Activated CD4-positive, alpha-beta memory T cell treated with anti-CD3 and anti-CD28 coated beads, Interleukin-2, amount 10 ng/mL, durations not matched to agents 7 days and 5 days (primary cell): ENCODE data around the gene OVAAL. TPM values are rescaled to one million over a fixed set of nuclear protein-coding genes. Genes with fewer than 3 reads are reported as not detected.
"Not testable (repeated sequence)": the region's sequence is repeated elsewhere in the genome, so short reads cannot be mapped to it uniquely, and the experiment has no call there.

ENCODE experiments used
- CTCF ChIA-PET: fragments of 350-600 bp; sonication (Branson Sonifier 250); formaldehyde crosslinking; loops from one replicate; lab custom pipeline; 2021; ENCODE audit warnings: antibody characterized with exemption, inconsistent platforms; lab: Charles Lee
- POLR2A ChIA-PET: fragments of 350-600 bp; sonication (Branson Sonifier 250); formaldehyde crosslinking; loops from one replicate; lab custom pipeline; 2021; ENCODE audit warnings: antibody characterized with exemption; lab: Charles Lee
- DNase-seq: peaks from one replicate; pipeline ENCODE4 v3.0.0-alpha.2; 2020
- H3K27ac Mint-ChIP-seq: one replicate; pipeline ENCODE4 v1.8.0; 2021; ENCODE audit warnings: mild to moderate bottlenecking, mixed read lengths
- H3K27me3 Mint-ChIP-seq: one replicate; pipeline ENCODE4 v1.8.0; 2021; ENCODE audit warnings: mixed read lengths
- H3K36me3 Mint-ChIP-seq: one replicate; pipeline ENCODE4 v1.8.0; 2021; ENCODE audit warnings: low read depth, mixed read lengths
- H3K4me1 Mint-ChIP-seq: one replicate; pipeline ENCODE4 v1.8.0; 2021; ENCODE audit warnings: mixed read lengths
- H3K4me3 Mint-ChIP-seq: one replicate; pipeline ENCODE4 v1.8.0; 2021; ENCODE audit warnings: mild to moderate bottlenecking, mixed read lengths
- H3K9me3 Mint-ChIP-seq: one replicate; pipeline ENCODE4 v1.8.0; 2021; ENCODE audit warnings: mixed read lengths
- total RNA-seq, 2 experiments: library from RNA; stranded (reverse); gene quantifications; one replicate each; pipeline ENCODE4 v1.2.3, GENCODE V29; 2021

Gene OVAAL
- total RNA-seq, 2 experiments from 2014 or later = not detected

GRCh38 chr1:180544050-180544449 lies 14.7 kb upstream of the OVAAL start:
- DNase-seq = no peak
- Mint-ChIP-seq H3K9me3 (no peaks in the 10 kb centered on the region), H3K27me3 (no peaks in the 10 kb centered on the region), H3K4me1 (no peaks in the 10 kb centered on the region), H3K27ac (no peak overlapping the region), H3K36me3 (no peaks in the 10 kb centered on the region), H3K4me3 (no peak overlapping the region)
- CTCF ChIA-PET = interaction anchor here (1.3 kb wide), 1 partner anchor 318 kb away, joined by 4 read pairs; no protein-coding TSS in a partner anchor
- POLR2A ChIA-PET = no interaction called here

- Mint-ChIP-seq H3K9me3 (no peaks in the 10 kb centered on the region), H3K27me3 (no peaks in the 10 kb centered on the region), H3K4me1 (no peaks in the 10 kb centered on the region), H3K36me3 (no peaks in the 10 kb centered on the region), H3K27ac (no peak overlapping the region), H3K4me3 (no peak overlapping the region)
- no peak for DNase-seq
- ChIA-PET POLR2A (no interaction called here), CTCF (interaction anchor here (1.4 kb wide), 1 partner anchor 316 kb away, joined by 3 read pairs; no protein-coding TSS in a partner anchor)
Observed at GRCh38 chr1:180545991-180546390, 12.8 kb upstream of the OVAAL start.

- no peaks in the 10 kb centered on the region for H3K4me1 Mint-ChIP-seq
- no peak for DNase-seq
- no peak overlapping the region for H3K4me3 Mint-ChIP-seq
- H3K36me3 Mint-ChIP-seq = no peaks in the 10 kb centered on the region
- H3K27me3 Mint-ChIP-seq = no peaks in the 10 kb centered on the region
- H3K9me3 Mint-ChIP-seq = no peaks in the 10 kb centered on the region
- POLR2A ChIA-PET = no interaction called here
- CTCF ChIA-PET = interaction anchor here (1.1 kb wide), 1 partner anchor 316 kb away, joined by 3 read pairs; no protein-coding TSS in a partner anchor
- no peak overlapping the region for H3K27ac Mint-ChIP-seq
Observed at GRCh38 chr1:180548686-180549317, 10.0 kb upstream of the OVAAL start.

- POLR2A ChIA-PET = not testable (repeated sequence)
- CTCF ChIA-PET = interaction anchor here (1.1 kb wide), 1 partner anchor 315 kb away, joined by 3 read pairs; no protein-coding TSS in a partner anchor
Observed at GRCh38 chr1:180549770-180550169, 9.0 kb upstream of the OVAAL start.

GRCh38 chr1:180550241-180550640 lies 8.5 kb upstream of the OVAAL start:
- Mint-ChIP-seq H3K4me3 (no peak overlapping the region), H3K9me3 (no peaks in the 10 kb centered on the region), H3K36me3 (no peaks in the 10 kb centered on the region), H3K27ac (no peak overlapping the region), H3K4me1 (no peaks in the 10 kb centered on the region), H3K27me3 (no peaks in the 10 kb centered on the region)
- ChIA-PET POLR2A (no interaction called here), CTCF (interaction anchor here (0.7 kb wide), 1 partner anchor 862 kb away, joined by 3 read pairs; no protein-coding TSS in a partner anchor)
- no peak for DNase-seq

More at GRCh38 chr1:180549770-180550169, 9.0 kb upstream of the OVAAL start:
- H3K4me1 Mint-ChIP-seq, H3K4me3 Mint-ChIP-seq, H3K27me3 Mint-ChIP-seq, H3K27ac Mint-ChIP-seq, DNase-seq, H3K9me3 Mint-ChIP-seq, H3K36me3 Mint-ChIP-seq: not testable (repeated sequence)

- H3K4me1 Mint-ChIP-seq = no peaks in the 10 kb centered on the region
- H3K27ac Mint-ChIP-seq = no peak overlapping the region
- POLR2A ChIA-PET = no interaction called here
- CTCF ChIA-PET = interaction anchor here (0.6 kb wide), 1 partner anchor 10 kb away, joined by 4 read pairs; no protein-coding TSS in a partner anchor
- no peaks in the 10 kb centered on the region for H3K9me3 Mint-ChIP-seq
- DNase-seq = no peak
- no peaks in the 10 kb centered on the region for H3K36me3 Mint-ChIP-seq
- H3K4me3 Mint-ChIP-seq = no peak overlapping the region
- H3K27me3 Mint-ChIP-seq = peaks cover 3% of the 10 kb centered on the region
Observed at GRCh38 chr1:180551997-180552396, 6.8 kb upstream of the OVAAL start.

- CTCF ChIA-PET, DNase-seq, H3K4me1 Mint-ChIP-seq, H3K27ac Mint-ChIP-seq, H3K36me3 Mint-ChIP-seq, H3K4me3 Mint-ChIP-seq, H3K9me3 Mint-ChIP-seq, POLR2A ChIA-PET, H3K27me3 Mint-ChIP-seq: not testable (repeated sequence)
Observed at GRCh38 chr1:180553046-180553445, 5.7 kb upstream of the OVAAL start.

GRCh38 chr1:180555411-180555810 lies 3.4 kb upstream of the OVAAL start:
- peaks cover 15% of the 10 kb centered on the region for H3K27me3 Mint-ChIP-seq
- ChIA-PET POLR2A (no interaction called here), CTCF (interaction anchor here (0.6 kb wide), 1 partner anchor 74 kb away, joined by 3 read pairs; no protein-coding TSS in a partner anchor)
- no peaks in the 10 kb centered on the region for H3K9me3 Mint-ChIP-seq
- H3K4me3 Mint-ChIP-seq = no peak overlapping the region
- H3K27ac Mint-ChIP-seq = no peak overlapping the region
- no peaks in the 10 kb centered on the region for H3K4me1 Mint-ChIP-seq
- H3K36me3 Mint-ChIP-seq = no peaks in the 10 kb centered on the region
- DNase-seq = no peak

- Mint-ChIP-seq H3K4me3 (no peak overlapping the region), H3K4me1 (no peaks in the 10 kb centered on the region), H3K9me3 (no peaks in the 10 kb centered on the region), H3K27me3 (peaks cover 40% of the 10 kb centered on the region), H3K36me3 (no peaks in the 10 kb centered on the region), H3K27ac (no peak overlapping the region)
- no peak for DNase-seq
- ChIA-PET CTCF (no interaction called here), POLR2A (no interaction called here)
Observed at GRCh38 chr1:180560200-180560867, 1.6 kb downstream of the OVAAL start.

GRCh38 chr1:180560868-180561600 lies 2.3 kb downstream of the OVAAL start:
- Mint-ChIP-seq H3K9me3 (no peaks in the 10 kb centered on the region), H3K27ac (no peak overlapping the region), H3K36me3 (no peaks in the 10 kb centered on the region), H3K4me1 (no peaks in the 10 kb centered on the region), H3K4me3 (no peak overlapping the region), H3K27me3 (peaks cover 46% of the 10 kb centered on the region)
- ChIA-PET POLR2A (no interaction called here), CTCF (no interaction called here)
- no peak for DNase-seq

GRCh38 chr1:180562640-180563025 lies 3.9 kb downstream of the OVAAL start:
- H3K27me3 Mint-ChIP-seq = peaks cover 48% of the 10 kb centered on the region
- DNase-seq = no peak
- CTCF ChIA-PET = no interaction called here
- no peak overlapping the region for H3K4me3 Mint-ChIP-seq
- no peaks in the 10 kb centered on the region for H3K36me3 Mint-ChIP-seq
- H3K4me1 Mint-ChIP-seq = no peaks in the 10 kb centered on the region
- POLR2A ChIA-PET = no interaction called here
- H3K27ac Mint-ChIP-seq = no peak overlapping the region
- no peaks in the 10 kb centered on the region for H3K9me3 Mint-ChIP-seq

- Mint-ChIP-seq H3K27me3 (peaks cover 51% of the 10 kb centered on the region), H3K4me1 (no peaks in the 10 kb centered on the region), H3K36me3 (no peaks in the 10 kb centered on the region), H3K9me3 (no peaks in the 10 kb centered on the region), H3K4me3 (no peak overlapping the region), H3K27ac (no peak overlapping the region)
- CTCF ChIA-PET = interaction anchor here (1.4 kb wide), 1 partner anchor 32 kb away, joined by 3 read pairs; no protein-coding TSS in a partner anchor
- no peak for DNase-seq
- POLR2A ChIA-PET = no interaction called here
Observed at GRCh38 chr1:180563026-180563827, 4.5 kb downstream of the OVAAL start.
